GM18499 (cell line): ENCODE results near the gene ODAD4.
A peak's percentile ranks its signal among the peaks of the same experiment; 100 is the strongest.
"Not testable (repeated sequence)": the region's sequence is repeated elsewhere in the genome, so short reads cannot be mapped to it uniquely, and the experiment has no call there.

ENCODE experiments used
- ATAC-seq: cut with Tn5 transposase; IDR thresholded peaks from one replicate; pipeline ENCODE4 v1.9.1; 2021; ENCODE audit warnings: moderate number of reproducible peaks; ENCODE audit not compliant: insufficient read depth, unreplicated experiment

Gene ODAD4

DNA sequence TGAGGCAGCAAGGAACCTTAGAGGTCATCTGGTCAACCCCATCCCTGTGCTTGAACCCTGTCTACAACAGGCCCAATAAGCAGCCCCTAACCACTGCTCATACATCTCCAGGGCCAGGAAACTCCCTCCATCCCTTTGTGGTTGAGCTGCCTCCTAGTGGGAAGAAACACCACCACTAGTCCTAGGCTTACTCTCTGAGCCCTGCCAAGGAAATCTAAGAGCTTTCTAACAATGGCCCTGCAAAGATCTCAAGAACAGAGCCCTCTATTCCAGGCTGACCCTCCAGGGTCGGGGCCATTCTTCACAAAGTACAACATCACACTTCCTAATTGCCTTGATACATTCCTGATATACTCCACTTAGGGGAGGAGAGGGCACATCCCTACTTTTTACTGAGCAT is 17.5 kb upstream of the ODAD4 start:
- no peak for ATAC-seq

DNA sequence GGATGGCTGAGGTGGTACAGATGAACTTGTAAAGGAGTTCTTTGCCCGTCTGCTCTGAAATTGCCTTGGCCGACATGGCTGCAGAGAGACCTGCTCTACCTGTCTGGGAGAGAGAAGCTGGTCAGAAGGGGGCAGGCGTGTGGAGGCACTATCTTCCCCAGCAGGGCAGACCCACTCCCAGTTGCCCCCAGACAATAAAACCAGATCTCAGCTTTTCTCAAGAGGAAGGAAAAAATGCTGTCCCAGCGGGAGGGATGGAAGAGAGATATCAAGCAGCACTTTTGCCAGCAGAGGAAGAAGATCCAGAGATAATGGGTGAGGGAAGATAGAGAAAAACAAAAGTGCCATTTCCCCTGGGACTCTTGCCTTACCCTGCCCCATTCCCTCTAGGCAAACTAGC is 16.6 kb upstream of the ODAD4 start:
- ATAC-seq, result no peak

DNA sequence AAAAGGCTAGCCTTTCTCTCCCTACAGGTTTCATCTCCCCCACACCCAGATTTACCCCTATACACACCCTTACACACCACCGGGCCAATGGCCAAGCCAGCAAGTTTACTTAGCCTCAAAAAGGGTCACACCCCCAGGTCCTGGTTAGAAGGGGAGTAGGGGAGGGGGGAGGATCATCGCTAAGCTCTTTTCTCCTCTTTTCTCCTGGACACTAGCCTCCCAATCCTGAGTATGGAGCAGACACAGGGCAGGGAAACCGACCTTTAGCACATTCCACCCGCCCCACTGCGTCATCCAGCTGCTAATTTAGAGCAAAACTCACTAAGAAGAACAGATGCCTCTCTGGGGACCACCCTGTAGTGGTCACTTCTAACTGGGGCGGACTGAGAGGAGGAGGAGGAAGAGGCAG is 16.1 kb upstream of the ODAD4 start:
- no peak for ATAC-seq

DNA sequence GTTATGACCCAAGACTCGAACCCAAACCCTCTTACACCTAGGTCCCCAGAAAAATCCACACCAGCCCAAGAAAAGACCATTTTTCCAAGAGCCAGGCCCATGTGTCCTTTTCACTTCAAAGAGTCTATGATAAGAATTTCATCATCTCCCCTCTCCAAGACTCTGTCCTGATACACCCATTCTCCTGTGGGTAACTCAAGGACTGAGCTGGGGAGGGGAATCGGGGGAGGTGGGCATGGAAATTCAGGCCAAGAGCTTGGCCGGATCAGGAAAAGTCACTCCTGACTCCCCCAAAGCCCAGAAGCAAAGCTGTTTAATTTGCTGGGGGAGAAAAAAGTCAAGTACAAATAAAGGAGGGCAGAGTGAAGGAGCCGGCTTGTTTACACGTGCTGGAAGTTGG is 15.4 kb upstream of the ODAD4 start:
- ATAC-seq, result no peak

DNA sequence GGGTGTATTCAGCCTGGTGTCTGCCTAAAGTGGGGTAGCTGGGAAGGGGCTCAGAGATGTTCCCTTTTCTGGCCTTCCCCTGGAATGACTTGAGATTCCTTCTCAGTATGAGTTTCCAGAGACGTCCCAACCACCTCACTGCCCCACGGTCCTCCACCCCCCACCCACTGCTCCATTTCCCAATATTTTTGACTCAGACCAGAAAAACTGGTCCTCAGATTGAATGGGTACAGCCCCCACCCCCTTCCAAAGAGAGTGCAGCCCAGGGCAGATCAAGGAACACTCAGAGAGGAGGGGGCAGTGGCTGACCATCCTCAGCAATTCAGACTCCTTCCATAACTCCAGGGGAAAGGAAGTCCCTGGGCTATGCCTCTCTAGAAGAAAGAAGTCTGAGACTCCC is 14.9 kb upstream of the ODAD4 start:
- no peak for ATAC-seq

DNA sequence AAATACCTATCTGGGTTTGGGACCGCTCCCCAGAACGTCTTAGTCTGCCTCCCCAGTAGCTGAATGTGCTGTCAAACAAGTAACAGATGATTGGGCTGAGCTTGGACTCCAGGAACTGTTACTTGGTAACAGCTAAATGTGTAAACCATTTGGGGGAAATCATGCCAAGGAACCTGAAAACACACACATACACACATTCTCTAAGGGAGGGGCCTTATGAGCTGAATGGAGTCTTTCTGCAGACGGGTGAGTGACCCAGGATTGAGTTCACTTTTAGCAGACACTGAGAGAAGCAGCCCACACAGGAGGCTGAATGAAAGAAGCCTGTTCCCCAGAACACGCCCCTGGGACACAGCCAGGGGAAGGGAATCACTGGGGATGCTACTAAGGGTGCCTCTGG is 13.2 kb upstream of the ODAD4 start:
- no peak for ATAC-seq

DNA sequence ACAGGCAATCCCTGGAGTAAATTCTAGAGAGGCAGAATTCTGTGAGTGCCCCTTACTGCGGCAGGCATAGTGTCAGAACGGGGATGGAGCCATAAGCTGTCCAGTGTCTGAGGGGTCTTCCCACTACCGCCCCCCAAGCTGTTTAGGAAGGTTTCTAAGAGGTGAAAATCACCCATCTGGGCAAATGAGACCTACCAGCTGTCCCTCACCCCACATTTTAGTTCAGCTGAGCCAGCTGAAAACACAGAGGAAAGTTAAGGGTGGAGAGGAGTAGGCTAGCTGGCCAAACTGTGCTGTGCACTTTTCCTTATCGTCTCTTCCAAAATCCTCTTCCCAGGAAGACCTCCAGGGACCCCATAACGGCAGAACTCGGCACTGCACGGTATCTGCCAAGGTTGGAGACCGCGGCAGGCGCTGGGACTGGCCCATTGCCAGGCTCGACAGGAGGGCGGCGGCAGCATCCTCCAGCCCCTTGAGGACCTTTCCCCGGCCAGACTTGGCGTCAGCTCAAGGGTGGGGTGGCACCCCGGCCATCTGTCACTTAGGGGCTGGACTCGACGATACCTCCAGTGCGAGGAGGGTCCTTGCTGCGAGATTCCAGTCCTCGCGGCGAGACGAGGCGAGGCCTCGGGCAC is 12.6 kb upstream of the ODAD4 start:
- ATAC-seq, result no peak

DNA sequence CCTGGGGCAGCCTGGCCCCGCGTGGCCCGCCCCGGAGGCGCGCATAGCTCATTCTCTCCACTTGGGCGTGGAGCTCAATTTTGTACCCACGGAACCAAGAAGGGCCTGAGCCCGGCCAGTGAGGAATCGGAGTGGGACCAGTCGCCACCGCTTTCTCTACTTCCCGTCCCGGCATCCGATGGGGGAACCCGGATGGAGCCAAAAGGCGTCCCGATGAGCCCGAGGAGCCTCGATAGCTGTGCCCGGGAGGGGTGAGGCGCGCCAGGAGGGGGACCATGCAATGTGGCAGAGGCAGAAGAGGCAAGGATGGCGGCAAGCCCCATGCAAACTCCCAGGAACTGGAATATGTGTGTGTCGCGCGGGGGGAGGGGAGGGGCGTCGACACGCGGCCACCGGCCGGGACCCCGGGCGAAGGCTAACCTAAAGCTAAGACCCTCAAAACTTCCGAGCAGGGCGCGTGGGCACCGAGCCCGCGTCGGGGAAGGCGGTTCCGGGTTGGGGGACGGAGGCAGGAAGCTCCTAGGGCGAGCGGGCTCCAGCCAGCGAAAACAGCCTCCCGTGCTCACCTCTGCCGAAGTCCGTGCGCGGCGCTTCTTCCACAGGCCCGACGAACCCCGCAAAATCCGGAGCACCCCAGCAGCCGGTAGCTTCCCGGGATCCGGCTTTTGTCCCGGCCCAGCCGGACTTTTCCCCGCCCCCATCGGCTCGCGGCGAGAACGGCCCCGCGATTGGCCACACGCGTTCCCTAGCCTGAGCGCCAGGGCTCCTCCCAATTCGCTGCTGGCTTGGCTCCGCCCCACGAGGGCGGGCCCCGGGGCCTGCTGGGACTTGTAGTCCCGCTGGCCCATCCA is 11.9 kb upstream of the ODAD4 start, which contains the start of gene ACLY:
Gene ACLY (minus strand): TSS at position 638 of the 851 bp plus-strand sequence. CDS start 5,078 bp downstream, outside the sequence.
- ATAC-seq, result peak; percentile 70

DNA sequence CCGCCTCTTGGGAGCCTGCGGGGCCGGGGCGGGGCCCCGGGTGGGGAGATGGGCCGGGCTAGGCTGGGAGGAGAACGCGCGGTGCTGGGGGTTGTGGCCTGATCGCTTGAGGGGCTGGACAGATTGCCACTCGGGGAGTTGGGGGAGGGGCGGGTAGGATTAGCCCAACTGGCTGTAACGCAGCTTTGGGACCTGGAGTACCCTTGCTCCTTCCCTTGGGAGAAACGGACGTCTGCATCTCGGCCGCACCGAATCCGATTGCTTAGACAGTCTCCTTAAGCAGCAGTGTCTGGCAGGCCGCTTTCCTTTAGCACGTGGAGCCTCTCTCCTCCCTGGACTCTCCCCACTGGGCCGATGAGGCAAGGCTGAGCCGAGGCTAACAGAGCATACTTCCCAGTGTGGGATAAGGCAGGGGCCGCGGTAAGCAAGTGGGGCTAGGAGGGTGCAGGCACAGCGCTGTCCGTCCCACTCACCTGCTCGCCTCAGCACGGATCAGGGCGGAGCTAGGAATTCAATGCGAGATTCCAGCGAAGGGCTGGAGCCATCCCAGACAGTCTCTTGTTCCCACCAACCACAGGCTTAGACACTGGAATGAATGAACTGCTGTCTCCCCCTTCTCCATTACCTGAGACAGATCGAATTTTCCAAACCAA is 11.1 kb upstream of the ODAD4 start:
- ATAC-seq, result no peak

DNA sequence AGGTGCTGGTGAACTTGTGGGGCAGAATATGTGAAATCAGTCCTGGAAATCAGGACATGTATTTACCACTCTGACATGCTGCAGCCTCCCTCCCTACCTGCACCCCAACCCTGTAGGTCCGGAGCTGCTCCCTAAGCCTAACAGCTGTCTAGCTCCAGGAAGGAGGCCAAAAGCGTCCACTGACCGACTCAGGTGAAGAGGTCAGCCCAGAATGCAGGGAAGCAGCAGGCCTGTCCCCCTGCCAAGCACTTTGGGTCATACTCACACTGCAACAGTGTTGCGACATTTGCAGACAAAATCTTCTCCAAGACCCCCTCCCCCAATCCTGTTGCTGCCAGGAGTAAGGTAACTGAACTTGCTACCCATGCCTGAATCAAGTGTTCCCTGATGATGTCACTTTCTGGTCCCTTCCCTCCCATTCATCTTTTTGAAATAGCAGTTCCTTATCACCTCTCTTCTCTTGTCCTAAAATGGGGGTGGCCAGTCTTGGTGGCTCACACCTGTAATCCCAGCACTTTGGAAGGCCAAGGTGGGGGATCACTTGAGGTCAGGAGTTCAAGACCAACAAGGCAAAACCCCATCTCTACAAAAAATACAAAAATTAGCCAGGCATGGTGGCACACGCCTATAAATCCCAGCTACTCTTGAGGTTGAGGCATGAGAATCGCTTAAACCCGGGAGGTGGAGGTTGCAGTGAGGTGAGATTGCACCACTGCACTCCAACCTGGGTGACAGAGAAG is 10.4 kb upstream of the ODAD4 start:
- no peak for ATAC-seq

DNA sequence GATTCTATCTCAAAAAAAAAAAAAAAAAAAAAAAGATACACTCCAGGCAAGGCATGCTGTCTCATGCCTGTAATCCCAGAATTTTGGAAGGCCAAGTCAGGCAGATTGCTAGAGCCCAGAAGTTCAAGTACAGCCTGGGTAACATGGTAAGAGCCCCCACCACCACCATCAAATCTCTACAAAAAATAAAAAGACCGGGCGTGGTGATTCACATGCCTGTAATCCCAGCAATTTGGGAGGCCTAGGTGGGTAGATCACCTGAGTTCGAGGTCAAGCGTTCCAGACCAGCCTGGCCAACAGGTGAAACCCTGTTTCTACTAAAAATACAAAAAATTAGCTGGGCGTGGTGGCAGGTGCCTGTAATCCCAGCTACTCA is 9.8 kb upstream of the ODAD4 start:
- no peak for ATAC-seq

DNA sequence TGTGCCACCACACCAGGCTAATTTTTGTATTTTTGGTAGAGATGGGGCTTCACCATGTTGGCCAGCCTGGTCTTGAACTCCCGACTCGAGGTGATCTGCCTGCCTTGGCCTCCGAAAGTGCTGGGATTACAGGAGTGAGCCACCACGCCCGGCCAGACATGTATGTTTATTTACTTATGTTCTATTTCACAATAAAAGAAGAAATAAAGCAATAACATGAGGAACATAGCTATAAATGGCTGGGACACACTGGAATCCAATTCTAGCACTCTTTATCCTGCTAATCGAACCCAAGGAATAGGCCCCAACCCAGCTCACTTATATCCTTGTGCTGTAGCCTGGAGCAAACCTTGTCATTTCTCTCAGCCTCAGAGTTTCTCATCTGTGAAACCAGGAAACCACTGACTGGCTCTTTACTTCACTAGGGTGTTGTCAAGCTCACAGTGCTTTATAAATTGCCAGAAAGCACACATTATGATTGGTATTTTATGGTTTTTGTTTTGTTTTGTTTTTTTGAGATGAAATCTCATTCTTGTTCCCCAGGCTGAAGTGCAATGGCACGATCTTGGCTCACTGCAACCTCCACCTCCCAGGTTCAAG is 4.3 kb upstream of the ODAD4 start:
- no peak for ATAC-seq

DNA sequence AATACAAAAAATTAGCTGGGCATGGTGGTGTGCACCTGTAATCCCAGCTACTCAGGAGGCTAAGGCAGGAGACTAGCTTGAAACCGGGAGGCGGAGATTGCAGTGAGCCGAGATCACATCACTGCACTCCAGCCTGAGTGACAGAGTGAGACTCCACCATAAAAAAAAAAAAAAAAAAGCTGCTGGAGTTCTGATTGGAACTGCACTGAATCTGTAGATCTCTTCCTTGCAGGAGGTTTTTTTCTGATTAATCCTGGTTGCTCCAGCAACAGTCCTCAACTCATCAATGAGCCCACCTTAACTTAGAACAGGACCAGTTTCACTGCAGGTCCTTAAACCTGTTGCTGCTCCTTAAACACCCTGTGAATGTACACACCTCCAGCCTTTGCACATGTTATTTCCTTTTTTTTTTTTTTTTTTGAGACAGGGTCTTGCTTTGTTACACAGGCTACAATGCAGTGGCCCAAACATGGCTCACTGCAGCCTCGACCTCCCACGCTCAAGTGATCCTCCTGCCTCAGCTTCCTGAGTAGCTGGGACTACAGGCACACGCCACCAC is 1.6 kb upstream of the ODAD4 start:
- ATAC-seq, result no peak

DNA sequence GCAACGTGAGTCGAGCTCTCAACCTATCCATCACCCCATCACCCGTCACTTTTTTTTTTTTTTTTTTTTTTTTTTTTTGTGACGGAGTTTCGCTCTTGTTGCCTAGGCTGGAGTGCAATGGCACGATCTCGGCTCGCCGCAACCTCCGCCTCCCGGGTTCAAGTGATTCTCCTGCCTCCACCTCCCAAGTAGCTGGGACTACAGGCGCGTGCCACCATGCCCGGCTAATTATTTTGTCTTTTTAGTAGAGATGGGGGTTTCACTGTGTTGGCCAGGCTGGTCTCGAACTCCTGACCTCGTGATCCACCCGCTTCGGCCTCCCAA is 378 bp downstream of the ODAD4 start:
- not testable (repeated sequence) for ATAC-seq

DNA sequence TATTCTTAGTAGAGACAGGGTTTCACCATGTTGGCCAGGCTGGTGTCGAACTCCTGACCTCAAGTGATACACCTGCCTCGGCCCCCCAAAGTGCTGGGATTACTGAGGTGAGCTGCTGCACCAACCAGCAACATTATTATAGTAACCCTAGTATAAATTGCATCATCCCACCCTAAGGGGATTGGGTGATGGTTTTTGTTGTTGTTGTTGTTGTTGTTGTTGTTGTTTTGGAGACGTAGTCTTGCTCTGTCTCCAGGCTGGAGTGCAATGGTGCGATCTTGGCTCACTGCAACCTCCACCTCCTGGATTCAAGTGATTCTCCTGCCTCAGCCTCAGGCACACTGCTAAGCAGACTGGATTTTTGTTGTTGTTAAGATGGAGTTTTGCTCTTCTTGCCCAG is 1.3 kb downstream of the ODAD4 start:
- ATAC-seq, result not testable (repeated sequence)

DNA sequence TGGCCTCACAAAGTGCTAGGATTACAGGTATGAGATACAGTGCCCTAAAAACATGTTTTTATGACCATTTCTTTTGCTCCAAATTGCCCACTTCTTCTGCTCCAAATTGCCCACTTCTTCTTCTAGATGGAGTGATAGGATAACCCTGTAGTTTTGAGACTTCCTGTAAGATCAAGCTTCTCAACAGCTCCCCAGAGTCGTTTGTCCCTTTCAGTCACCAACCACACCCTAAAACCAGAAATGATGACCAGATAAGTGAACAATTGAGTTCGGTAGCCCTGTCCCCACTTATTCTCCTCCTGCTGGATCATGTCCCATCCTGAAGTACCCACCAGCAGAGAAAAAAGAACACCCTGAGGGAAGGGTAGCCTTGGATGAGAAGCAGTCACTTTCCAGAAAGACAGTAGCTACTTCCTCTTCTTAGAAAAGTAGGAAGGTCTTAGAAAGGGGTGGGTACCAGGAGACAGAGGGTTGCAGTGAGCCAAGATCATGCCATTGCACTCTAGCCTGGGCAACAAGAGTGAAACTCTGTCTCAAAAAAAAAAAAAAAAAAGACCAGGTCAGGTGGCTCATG is 2.5 kb downstream of the ODAD4 start:
- ATAC-seq, result no peak

DNA sequence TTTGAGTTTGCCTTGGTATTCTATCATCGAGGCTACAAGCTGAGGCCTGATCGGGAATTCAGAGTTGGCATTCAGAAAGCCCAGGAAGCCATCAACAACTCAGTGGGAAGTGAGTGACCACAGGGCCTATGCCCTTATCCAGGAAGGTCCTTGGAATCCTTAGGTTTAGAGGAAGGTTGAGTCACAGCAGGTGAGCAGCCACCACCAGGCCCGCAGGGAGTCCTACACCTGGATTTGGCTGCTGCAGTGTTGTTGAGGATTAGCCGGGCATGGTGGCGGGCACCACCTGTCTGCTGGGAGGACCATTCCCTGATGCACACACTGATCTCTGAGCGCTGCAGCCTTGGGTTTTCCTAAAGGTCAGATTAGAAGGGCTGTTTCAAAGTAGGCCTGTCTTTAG is 5.2 kb downstream of the ODAD4 start:
- ATAC-seq, result no peak

DNA sequence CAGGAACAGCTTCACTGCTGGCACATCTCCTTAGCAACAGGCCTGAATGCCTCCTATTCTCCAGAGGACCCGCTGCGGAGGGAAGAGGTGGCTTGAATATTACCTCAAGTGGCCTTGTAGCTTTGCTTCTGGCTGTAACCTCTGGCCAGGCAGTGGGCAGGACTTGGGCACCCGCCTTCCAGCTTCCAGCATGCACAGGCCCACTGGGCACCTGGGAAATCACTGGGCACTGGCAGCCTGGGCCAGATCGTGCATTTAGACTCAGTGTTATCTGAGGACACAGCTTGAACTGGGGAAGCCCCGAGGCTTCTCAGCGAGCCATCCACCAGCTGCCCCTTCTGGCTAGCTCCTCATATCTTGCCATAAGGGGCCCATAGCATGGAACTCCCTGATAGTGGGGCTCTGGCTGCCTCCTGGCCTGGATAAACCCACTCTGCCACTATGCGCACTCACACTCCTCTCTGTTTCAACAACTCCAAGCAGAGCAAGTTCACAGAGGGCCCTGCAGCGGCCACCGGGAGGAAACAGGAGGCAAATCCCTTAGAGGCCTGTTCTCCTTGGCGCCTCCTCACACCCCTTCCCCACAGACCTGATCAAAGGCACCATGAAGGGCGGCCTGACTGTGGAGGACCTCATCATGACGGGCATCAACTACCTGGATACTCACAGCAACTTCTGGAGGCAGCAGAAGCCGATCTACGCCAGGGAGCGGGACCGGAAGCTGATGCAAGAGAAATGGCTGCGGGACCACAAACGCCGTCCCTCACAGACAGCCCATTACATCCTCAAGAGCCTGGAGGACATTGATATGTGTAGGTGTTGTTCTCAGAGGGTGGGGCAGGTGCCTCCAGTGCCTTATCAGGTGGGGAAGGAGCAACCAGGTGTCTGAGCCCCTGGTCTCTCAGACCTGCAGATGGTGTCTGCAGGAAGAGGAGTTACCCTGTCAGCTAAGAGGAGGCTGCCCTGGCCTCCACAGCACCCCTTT is 7.8 kb downstream of the ODAD4 start:
- ATAC-seq, result no peak
